BLaER1 (cell line): ENCODE data around the gene BIN1.
"Not testable (repeated sequence)": the region's sequence is repeated elsewhere in the genome, so short reads cannot be mapped to it uniquely, and the experiment has no call there.

Source experiments
- H3K27ac ChIP-seq: shearing (Covaris generic); formaldehyde crosslinking; 2 replicates; pipeline ENCODE4 v1.8.1; 2022
- H3K27me3 ChIP-seq: shearing (Covaris generic); formaldehyde crosslinking; 2 replicates; pipeline ENCODE4 v1.8.1; 2022
- H3K36me3 ChIP-seq: shearing (Covaris generic); formaldehyde crosslinking; 2 replicates; pipeline ENCODE4 v1.8.1; 2022
- H3K4me1 ChIP-seq: shearing (Covaris generic); formaldehyde crosslinking; 2 replicates; pipeline ENCODE4 v1.8.1; 2022
- H3K4me2 ChIP-seq: shearing (Covaris generic); formaldehyde crosslinking; 2 replicates; pipeline ENCODE4 v1.8.1; 2022
- H3K4me3 ChIP-seq: shearing (Covaris generic); formaldehyde crosslinking; 2 replicates; pipeline ENCODE4 v1.8.1; 2022
- H3K9ac ChIP-seq: shearing (Covaris generic); formaldehyde crosslinking; 2 replicates; pipeline ENCODE4 v1.8.1; 2022
- H3K9me3 ChIP-seq: shearing (Covaris generic); formaldehyde crosslinking; 2 replicates; pipeline ENCODE4 v1.8.1; 2022
- H4K20me1 ChIP-seq: shearing (Covaris generic); formaldehyde crosslinking; 2 replicates; pipeline ENCODE4 v1.8.1; 2022
- Cebpa-rat ChIP-seq: shearing (Covaris generic); IDR thresholded peaks from 2 replicates; pipeline ENCODE4 v1.8.1; 2022

BIN1 gene

DNA sequence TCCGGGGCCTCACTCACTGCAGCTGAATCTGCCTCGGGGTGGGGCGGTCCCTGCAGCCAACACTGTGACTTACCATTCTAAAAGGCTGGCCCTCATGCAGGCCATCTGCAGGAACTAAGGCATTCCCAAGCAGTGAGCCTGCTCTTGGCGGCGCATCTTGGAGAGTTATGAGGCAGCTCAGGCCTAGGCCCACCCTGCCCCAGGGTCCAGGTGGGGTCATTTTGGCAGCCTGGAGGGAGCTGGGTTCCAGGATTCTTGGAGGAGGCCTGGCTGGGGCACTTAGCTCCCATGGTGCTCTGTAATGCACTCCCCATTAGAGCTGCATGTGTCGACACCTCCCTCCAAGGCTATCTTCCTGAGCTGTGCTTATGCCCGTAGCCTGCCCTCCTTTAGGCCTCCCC, 14.8 kb upstream of the BIN1 start:
- no peak overlapping the region for H3K4me2 ChIP-seq
- H3K27ac ChIP-seq: no peak overlapping the region
- no peaks in the 10 kb centered on the region for H3K36me3 ChIP-seq
- no peak overlapping the region for H3K9ac ChIP-seq
- H3K4me3 ChIP-seq: no peak overlapping the region
- no peaks in the 10 kb centered on the region for H4K20me1 ChIP-seq
- no peak for TF ChIP-seq Cebpa-rat
- H3K9me3 ChIP-seq: peaks cover 68% of the 10 kb centered on the region
- peaks cover 23% of the 10 kb centered on the region for H3K4me1 ChIP-seq
- H3K27me3 ChIP-seq: no peaks in the 10 kb centered on the region

GRCh38 chr2:127121353-127121752, 14.4 kb upstream of the BIN1 start:
- H3K9ac ChIP-seq: no peak overlapping the region
- peaks cover 68% of the 10 kb centered on the region for H3K9me3 ChIP-seq
- no peak overlapping the region for H3K27ac ChIP-seq
- H4K20me1 ChIP-seq: no peaks in the 10 kb centered on the region
- H3K4me2 ChIP-seq: no peak overlapping the region
- peaks cover 23% of the 10 kb centered on the region for H3K4me1 ChIP-seq
- H3K36me3 ChIP-seq: no peaks in the 10 kb centered on the region
- no peaks in the 10 kb centered on the region for H3K27me3 ChIP-seq
- no peak overlapping the region for H3K4me3 ChIP-seq
- no peak for TF ChIP-seq Cebpa-rat

DNA sequence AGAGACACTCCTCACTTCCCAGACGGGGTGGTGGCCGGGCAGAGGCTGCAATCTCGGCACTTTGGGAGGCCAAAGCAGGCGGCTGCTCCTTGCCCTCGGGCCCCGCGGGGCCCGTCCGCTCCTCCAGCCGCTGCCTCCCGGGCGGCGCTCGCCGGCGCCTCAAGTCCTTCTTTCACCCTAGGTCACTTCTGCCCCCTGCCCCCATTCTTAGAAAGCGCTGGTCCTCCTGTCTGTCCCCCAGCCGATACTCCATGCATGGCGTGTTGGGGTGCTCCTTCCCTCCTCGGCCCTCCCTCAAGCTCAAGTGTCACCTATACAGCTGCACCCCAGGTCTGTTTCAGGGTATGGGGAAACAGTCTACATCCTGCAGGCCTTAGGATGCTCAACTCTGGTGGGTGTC, 13.5 kb upstream of the BIN1 start:
- H4K20me1 ChIP-seq, H3K9ac ChIP-seq, H3K4me2 ChIP-seq, H3K4me3 ChIP-seq, H3K36me3 ChIP-seq, H3K27ac ChIP-seq, H3K27me3 ChIP-seq: not testable (repeated sequence)
- Histone ChIP-seq H3K9me3 (peaks cover 68% of the 10 kb centered on the region), H3K4me1 (peaks cover 19% of the 10 kb centered on the region)

GRCh38 chr2:127118467-127118866, 11.5 kb upstream of the BIN1 start:
- Histone ChIP-seq H3K27me3 (no peaks in the 10 kb centered on the region), H3K9ac (no peak overlapping the region), H3K36me3 (no peaks in the 10 kb centered on the region), H4K20me1 (no peaks in the 10 kb centered on the region), H3K4me1 (peaks cover 19% of the 10 kb centered on the region; the same call in 1 of the 2 replicates), H3K4me2 (no peak overlapping the region), H3K9me3 (peaks cover 53% of the 10 kb centered on the region), H3K27ac (no peak overlapping the region), H3K4me3 (no peak overlapping the region)
- no peak for TF ChIP-seq Cebpa-rat

GRCh38 chr2:127118038-127118437, 11.1 kb upstream of the BIN1 start:
- no peak for TF ChIP-seq Cebpa-rat
- Histone ChIP-seq H3K27me3 (no peaks in the 10 kb centered on the region), H3K9me3 (peaks cover 49% of the 10 kb centered on the region), H3K4me3 (no peak overlapping the region), H3K9ac (no peak overlapping the region), H3K4me1 (peaks cover 19% of the 10 kb centered on the region; the same call in 1 of the 2 replicates), H4K20me1 (no peaks in the 10 kb centered on the region), H3K4me2 (no peak overlapping the region), H3K36me3 (no peaks in the 10 kb centered on the region), H3K27ac (no peak overlapping the region)

DNA sequence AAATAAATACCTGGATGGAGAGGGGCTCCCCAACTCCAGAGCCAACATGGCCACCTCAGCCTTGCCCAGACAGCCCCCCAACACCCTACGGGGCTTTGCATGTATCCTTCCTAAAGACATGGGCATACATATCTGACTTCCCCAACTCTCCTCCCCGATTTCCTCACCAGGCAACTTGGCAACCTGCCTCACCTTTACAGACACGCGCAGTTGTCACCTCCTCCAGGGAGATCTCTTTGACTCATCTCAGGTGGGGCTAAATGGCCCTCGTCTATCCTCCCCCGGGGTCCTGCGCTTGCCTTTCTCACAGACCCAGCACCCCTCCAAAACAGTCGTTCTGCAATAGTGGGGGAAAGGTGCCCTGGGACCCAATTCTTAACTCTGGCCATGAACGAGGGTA, 10.6 kb upstream of the BIN1 start:
- Histone ChIP-seq H3K27me3 (no peaks in the 10 kb centered on the region), H3K9ac (no peak overlapping the region), H3K4me2 (no peak overlapping the region), H3K4me1 (peaks cover 19% of the 10 kb centered on the region; the same call in 1 of the 2 replicates), H3K9me3 (peaks cover 45% of the 10 kb centered on the region), H3K27ac (no peak overlapping the region), H3K4me3 (no peak overlapping the region), H4K20me1 (no peaks in the 10 kb centered on the region), H3K36me3 (no peaks in the 10 kb centered on the region)
- no peak for TF ChIP-seq Cebpa-rat

DNA sequence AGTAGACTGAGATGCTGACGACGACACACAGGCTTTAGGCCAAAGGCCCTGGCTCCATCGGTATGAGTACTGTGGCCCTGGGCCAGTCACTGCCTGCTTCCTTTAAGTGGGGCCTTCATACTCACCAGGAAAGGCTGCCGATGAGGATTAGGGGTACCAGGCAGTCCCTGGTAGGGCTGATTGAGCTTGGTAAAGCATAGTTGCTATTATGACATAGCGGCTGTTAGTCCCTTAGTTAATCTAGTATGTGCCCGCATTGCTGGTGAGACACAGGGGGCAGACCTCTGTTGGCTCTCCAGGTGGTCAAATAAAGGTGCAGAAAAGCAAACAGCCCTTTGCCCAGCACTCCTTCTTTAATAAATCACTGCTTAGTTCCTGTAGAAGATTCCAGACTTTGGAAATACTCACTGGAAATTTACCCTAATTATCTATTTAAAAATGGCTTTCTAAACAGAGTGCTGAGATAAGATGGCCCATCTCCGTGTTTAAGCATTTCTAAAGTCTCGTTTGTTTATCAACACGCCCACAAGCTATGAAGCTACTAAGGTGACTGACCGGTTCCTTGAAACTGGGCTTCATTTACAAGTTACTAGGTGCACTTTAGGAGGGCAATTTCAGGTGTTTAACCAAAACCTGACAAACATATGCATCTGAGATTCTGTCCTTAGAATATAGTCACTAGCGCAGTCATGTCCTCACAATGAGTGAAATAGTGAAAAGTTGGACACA, 8.7 kb upstream of the BIN1 start:
- Histone ChIP-seq H3K9me3 (peaks cover 32% of the 10 kb centered on the region), H3K9ac (no peak overlapping the region), H3K4me1 (peaks cover 34% of the 10 kb centered on the region), H4K20me1 (no peaks in the 10 kb centered on the region), H3K4me3 (no peak overlapping the region), H3K27me3 (no peaks in the 10 kb centered on the region), H3K4me2 (peak overlapping the region; percentile 36; the same call in 1 of the 2 replicates), H3K27ac (no peak overlapping the region), H3K36me3 (no peaks in the 10 kb centered on the region)
- no peak for TF ChIP-seq Cebpa-rat

DNA sequence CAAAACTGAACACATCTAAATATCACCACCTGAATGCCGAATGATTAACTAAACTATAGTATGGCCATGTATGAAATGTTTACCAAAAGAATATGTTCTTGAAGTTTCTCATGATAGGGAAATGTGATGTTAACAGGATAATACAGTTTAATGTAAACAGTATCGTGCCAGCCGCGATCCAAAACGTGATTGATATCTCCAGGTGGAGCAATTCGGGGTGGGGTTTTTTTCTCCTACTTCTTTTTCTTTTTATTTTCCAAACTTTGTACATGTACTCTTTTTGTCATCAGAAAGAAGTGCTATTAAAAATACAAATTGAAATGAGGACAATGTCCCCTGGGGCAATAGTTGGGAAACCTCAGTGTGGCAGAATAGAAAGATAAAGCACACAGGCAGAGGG, 4.0 kb upstream of the BIN1 start:
- Histone ChIP-seq H3K4me2 (peak overlapping the region; percentile 64), H3K4me3 (no peak overlapping the region), H4K20me1 (no peaks in the 10 kb centered on the region)

DNA sequence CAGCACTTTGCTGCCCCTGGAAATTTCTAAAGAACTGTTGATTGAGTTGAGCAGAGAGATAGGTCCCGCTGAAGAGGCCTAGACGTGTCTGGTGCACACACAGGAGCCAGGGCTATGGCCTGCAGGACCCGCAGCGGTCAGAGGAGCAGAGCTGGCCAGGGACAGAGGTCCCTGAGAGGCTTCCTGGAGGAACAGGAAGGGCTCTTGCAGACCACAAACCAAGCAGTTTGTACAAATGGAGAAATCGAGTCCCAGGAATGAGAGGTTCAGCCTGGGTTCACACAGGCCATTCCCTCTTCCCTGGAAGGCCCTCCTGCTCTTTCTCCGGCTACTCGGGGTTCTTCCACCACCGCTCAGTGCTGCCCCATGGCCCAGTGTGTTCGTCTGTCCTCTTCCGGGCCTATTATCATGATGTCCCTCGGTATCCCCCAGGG, 1.2 kb upstream of the BIN1 start:
- H4K20me1 ChIP-seq: peaks cover 23% of the 10 kb centered on the region
- no peaks in the 10 kb centered on the region for H3K27me3 ChIP-seq
- no peak for TF ChIP-seq Cebpa-rat
- H3K9me3 ChIP-seq: peaks cover 7% of the 10 kb centered on the region; the same call in 1 of the 2 replicates
- H3K36me3 ChIP-seq: peaks cover 13% of the 10 kb centered on the region; the same call in 1 of the 2 replicates
- peak overlapping the region; percentile 94 for H3K9ac ChIP-seq
- H3K27ac ChIP-seq: peak overlapping the region; percentile 92
- H3K4me2 ChIP-seq: peak overlapping the region; percentile 100
- H3K4me3 ChIP-seq: peak overlapping the region; percentile 96
- peaks cover 72% of the 10 kb centered on the region for H3K4me1 ChIP-seq

More for the DNA sequence above, 4.0 kb upstream of the BIN1 start:
- Histone ChIP-seq H3K9ac (no peak overlapping the region), H3K4me1 (peaks cover 47% of the 10 kb centered on the region), H3K36me3 (no peaks in the 10 kb centered on the region), H3K27me3 (no peaks in the 10 kb centered on the region), H3K9me3 (peaks cover 12% of the 10 kb centered on the region; the same call in 1 of the 2 replicates), H3K27ac (no peak overlapping the region)
- no peak for TF ChIP-seq Cebpa-rat

DNA sequence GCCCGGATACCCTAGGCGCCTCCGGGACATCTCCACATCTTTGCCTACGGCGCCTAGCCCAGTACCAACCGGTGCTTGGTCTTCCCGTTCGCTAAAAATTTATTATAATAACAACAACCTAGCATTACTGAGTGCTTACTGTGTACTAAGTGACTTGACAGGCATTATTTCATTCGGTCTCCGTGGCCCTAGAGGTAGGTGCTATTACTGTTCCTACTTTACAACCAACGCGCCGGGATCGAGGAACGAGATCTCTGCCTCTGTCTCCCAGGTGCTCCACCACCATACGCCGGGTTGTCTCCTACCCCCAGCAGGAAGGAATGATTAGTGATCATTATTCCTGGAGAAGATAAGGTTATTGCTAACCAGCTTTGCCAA, 657 bp upstream of the BIN1 start:
- no peaks in the 10 kb centered on the region for H3K27me3 ChIP-seq
- H3K4me1 ChIP-seq: peaks cover 77% of the 10 kb centered on the region
- H3K4me3 ChIP-seq: peak overlapping the region; percentile 96
- H3K27ac ChIP-seq: peak overlapping the region; percentile 92
- H3K36me3 ChIP-seq: peaks cover 18% of the 10 kb centered on the region; the same call in 1 of the 2 replicates
- H3K9me3 ChIP-seq: peaks cover 6% of the 10 kb centered on the region; the same call in 1 of the 2 replicates
- H4K20me1 ChIP-seq: peaks cover 28% of the 10 kb centered on the region
- no peak for TF ChIP-seq Cebpa-rat
- peak overlapping the region; percentile 94 for H3K9ac ChIP-seq
- H3K4me2 ChIP-seq: peak overlapping the region; percentile 100
